ENCODE data around the gene COG1. TPM values are rescaled to one million over a fixed set of nuclear protein-coding genes. Genes with fewer than 3 reads are reported as not detected.

The COG1 gene
- total RNA-seq, 2 experiments from 2014 or later: 23.2 to 23.6 TPM

- CTCF ChIA-PET: interaction anchor here (0.6 to 1.6 kb wide), 2 partner anchors 24 to 440 kb away, joined by 3 read pairs; no protein-coding TSS in a partner anchor
- POLR2A ChIA-PET: interaction anchor here (0.7 kb wide), 1 partner anchor 25 kb away, joined by 4 read pairs; no protein-coding TSS in a partner anchor
Measured at GRCh38 chr17:73166731-73167581, 25.9 kb upstream of the COG1 start.

GRCh38 chr17:73168667-73169066 lies 24.2 kb upstream of the COG1 start:
- ChIA-PET POLR2A (no interaction called here), CTCF (interaction anchor here (0.6 kb wide), 1 partner anchor 200 kb away, joined by 3 read pairs; no protein-coding TSS in a partner anchor)

GRCh38 chr17:73170324-73170723 lies 22.5 kb upstream of the COG1 start:
- POLR2A ChIA-PET: no interaction called here
- CTCF ChIA-PET: no interaction called here

- POLR2A ChIA-PET: no interaction called here
Measured at GRCh38 chr17:73172252-73172651, 20.6 kb upstream of the COG1 start.

GRCh38 chr17:73174126-73174525 lies 18.7 kb upstream of the COG1 start:
- ChIA-PET POLR2A (interaction anchor here (0.6 kb wide), 1 partner anchor 447 kb away, joined by 7 read pairs; no protein-coding TSS in a partner anchor), CTCF (no interaction called here)

More at GRCh38 chr17:73172252-73172651, 20.6 kb upstream of the COG1 start:
- CTCF ChIA-PET: interaction anchor here (1.4 kb wide), 1 partner anchor 19 kb away, joined by 5 read pairs; no protein-coding TSS in a partner anchor

- CTCF ChIA-PET: no interaction called here
- POLR2A ChIA-PET: no interaction called here
Measured at GRCh38 chr17:73175962-73176565, 16.8 kb upstream of the COG1 start.

GRCh38 chr17:73179387-73179786 lies 13.5 kb upstream of the COG1 start:
- ChIA-PET CTCF (no interaction called here), POLR2A (no interaction called here)

GRCh38 chr17:73179878-73180277 lies 13.0 kb upstream of the COG1 start:
- POLR2A ChIA-PET: no interaction called here
- CTCF ChIA-PET: no interaction called here

GRCh38 chr17:73182616-73183310 lies 10.1 kb upstream of the COG1 start:
- CTCF ChIA-PET: no interaction called here

GRCh38 chr17:73184136-73184993 lies 8.5 kb upstream of the COG1 start:
- POLR2A ChIA-PET: no interaction called here
- CTCF ChIA-PET: interaction anchor here (0.6 kb wide), 1 partner anchor 11 kb away, joined by 3 read pairs; no protein-coding TSS in a partner anchor

More at GRCh38 chr17:73182616-73183310, 10.1 kb upstream of the COG1 start:
- POLR2A ChIA-PET: no interaction called here

GRCh38 chr17:73186283-73187050 lies 6.4 kb upstream of the COG1 start:
- ChIA-PET CTCF (no interaction called here), POLR2A (no interaction called here)

GRCh38 chr17:73187203-73187769 lies 5.6 kb upstream of the COG1 start:
- CTCF ChIA-PET: interaction anchor here (1.2 kb wide), 1 partner anchor 68 kb away, joined by 3 read pairs; no protein-coding TSS in a partner anchor
- POLR2A ChIA-PET: no interaction called here

GRCh38 chr17:73188011-73188410 lies 4.8 kb upstream of the COG1 start:
- CTCF ChIA-PET: interaction anchor here (1.2 kb wide), 2 partner anchors 31 to 67 kb away, joined by 3 to 4 read pairs; no protein-coding TSS in a partner anchor
- POLR2A ChIA-PET: no interaction called here

- POLR2A ChIA-PET: no interaction called here
Measured at GRCh38 chr17:73189417-73190099, 3.3 kb upstream of the COG1 start.

GRCh38 chr17:73191443-73192205 lies 1.2 kb upstream of the COG1 start:
- CTCF ChIA-PET: interaction anchor here (0.6 to 3.5 kb wide), 14 partner anchors 12 to 466 kb away, joined by 3 to 15 read pairs (median 5); a partner anchor contains a TSS
- POLR2A ChIA-PET: interaction anchor here (0.7 to 2.1 kb wide), 8 partner anchors 25 to 464 kb away, joined by 3 to 12 read pairs (median 4); a partner anchor contains a TSS

More at GRCh38 chr17:73189417-73190099, 3.3 kb upstream of the COG1 start:
- CTCF ChIA-PET: no interaction called here

- POLR2A ChIA-PET: interaction anchor here (0.7 to 2.1 kb wide), 7 partner anchors 26 to 465 kb away, joined by 3 to 12 read pairs (median 4); a partner anchor contains a TSS
- CTCF ChIA-PET: interaction anchor here (1.2 to 3.5 kb wide), 9 partner anchors 12 to 467 kb away, joined by 3 to 15 read pairs (median 6); a partner anchor contains a TSS
Measured at GRCh38 chr17:73192206-73192893, 505 bp upstream of the COG1 start.
